SK-MEL-5 (cell line): ENCODE data around the gene UBE2D3. TPM values are rescaled to one million over a fixed set of nuclear protein-coding genes. Genes with fewer than 3 reads are reported as not detected.

Source experiments
- DNase-seq: peaks from one replicate; pipeline ENCODE4 v3.0.0-alpha.2; 2016; ENCODE audit warnings: low read depth, low spot score
- in situ Hi-C: cut with HindIII; loops from 2 replicates; pipeline ENCODE4 v1.10.0; 2016; ENCODE audit warnings: low sequenced_read_pairs, high pct_unique_total_duplicates, low pct_unique_long_range_greater_than_20kb
- small RNA-seq, 2 experiments: library from RNA; depleted of rRNA; stranded (forward); fragments of <200 nt; gene quantifications; one replicate each; pipeline ENCODE3, GENCODE V24; 2014
- total RNA-seq: library from RNA; depleted of rRNA; stranded (reverse); fragments of >200 nt; shearing (Covaris generic); gene quantifications from 2 replicates; pipeline ENCODE4 v1.2.3, GENCODE V29; 2014; rRNA removed

Gene UBE2D3
- total RNA-seq, 1 experiment from 2014 or later = 353 TPM

- no peak for DNase-seq
- in situ Hi-C loops = no loop called here
Observed at GRCh38 chr4:102774254-102774653, 53.1 kb downstream of the UBE2D3 start.

- in situ Hi-C loops = no loop called here
- no peak for DNase-seq
Observed at GRCh38 chr4:102772738-102773340, 54.5 kb downstream of the UBE2D3 start.

DNA sequence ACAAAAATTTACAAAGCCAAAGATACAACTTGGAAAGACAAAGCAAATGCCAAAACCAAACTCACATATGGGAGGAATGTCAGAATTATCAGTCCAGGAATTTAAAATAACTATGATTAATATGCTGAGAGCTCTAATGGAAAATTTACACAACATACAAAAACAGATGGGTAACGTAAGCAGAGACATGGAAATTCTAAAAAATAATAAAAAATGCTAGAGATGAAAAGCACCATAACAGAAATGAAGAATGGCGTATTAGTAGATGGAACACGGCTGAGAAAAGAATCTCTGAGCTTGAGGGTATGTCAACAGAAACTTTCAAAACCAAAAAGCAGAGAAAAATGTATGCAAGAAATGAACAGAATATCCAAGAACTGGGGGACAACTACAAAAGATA, 62.5 kb downstream of the UBE2D3 start:
- in situ Hi-C loops = no loop called here
- no peak for DNase-seq

DNA sequence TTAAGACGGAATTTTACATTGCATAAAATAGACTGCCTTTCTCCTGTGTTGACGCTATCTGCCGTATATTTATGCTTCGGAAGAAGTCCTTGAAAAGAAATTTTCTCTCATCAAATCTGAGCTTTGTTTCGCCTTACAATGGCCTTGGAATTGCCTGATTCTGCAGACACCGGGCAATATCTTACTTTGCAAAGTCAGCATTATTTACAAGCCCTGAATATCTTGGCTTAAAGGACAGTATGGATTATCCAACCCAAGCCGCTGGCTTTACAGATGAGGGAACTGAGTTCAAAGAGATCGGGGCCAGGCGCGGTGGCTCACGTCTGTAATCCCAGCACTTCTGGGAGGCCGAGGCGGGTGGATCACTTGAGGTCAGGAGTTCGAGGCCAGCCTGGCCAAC, 65.4 kb downstream of the UBE2D3 start:
- in situ Hi-C loops = no loop called here
- DNase-seq = no peak

DNA sequence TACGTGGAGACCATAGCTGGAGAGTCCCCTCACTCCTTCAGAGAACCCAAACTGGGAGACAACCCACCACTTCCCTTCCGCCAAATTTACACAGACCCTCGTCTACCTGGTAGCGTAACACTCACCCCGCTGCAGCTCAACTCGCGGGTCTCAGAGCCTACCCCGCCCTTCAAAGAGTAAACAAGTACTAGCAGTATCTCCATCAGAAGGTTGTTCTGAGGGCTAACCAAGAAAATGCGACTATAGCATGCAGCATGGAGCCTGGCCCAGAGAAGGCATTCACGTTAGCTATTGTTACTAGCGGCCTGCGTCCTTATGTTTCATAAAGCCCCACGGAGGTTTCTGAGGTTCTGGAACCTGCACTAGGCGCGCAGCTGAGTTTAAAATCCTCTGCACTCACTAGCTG, 66.1 kb downstream of the UBE2D3 start:
- no peak for DNase-seq
- in situ Hi-C loops = no loop called here

GRCh38 chr4:102760645-102761295, 66.6 kb downstream of the UBE2D3 start, which contains the start of gene MANBA:
MANBA (minus strand) TSS chr4:102760968; CDS start chr4:102760894, 74 bp downstream.
- peak; percentile 70 for DNase-seq
- in situ Hi-C loops = no loop called here

DNA sequence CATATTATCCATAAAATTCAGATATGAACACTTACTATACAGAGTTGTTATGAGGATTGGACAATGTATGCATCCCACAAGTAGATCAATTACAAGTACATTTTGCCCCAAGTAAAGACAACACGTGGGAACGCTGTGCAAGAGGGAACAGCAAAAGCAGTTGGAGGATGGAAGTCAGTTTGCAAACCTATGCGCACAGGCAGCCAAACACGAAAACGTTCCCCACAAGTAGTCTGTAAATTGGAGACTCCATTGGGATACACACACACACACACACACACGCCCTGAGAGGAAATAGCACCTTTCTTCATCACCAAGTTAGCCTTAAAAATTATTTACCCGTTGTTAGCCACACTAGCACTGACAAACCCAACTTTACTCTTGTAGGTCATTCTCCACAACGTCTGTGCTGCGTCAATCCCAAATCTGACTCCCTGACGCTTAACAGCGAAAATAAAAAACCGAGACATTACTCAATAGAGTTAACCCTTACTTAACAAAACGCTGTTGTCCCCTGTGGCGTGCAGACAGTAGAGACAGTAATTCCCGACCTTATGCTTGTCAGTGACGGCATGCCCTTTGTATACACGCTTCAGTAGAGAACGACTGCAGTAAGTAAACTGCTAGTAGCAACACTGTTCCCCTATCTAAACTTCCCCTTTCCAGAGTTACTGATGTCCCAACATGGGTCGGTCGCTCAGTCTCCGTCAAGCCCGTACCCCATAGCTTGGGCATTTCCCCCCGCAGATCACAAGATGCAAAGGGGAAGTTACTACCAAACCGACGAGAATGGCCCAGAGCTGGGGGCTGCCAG, 67.3 kb downstream of the UBE2D3 start:
- in situ Hi-C loops = no loop called here
- peak; percentile 38 for DNase-seq

DNA sequence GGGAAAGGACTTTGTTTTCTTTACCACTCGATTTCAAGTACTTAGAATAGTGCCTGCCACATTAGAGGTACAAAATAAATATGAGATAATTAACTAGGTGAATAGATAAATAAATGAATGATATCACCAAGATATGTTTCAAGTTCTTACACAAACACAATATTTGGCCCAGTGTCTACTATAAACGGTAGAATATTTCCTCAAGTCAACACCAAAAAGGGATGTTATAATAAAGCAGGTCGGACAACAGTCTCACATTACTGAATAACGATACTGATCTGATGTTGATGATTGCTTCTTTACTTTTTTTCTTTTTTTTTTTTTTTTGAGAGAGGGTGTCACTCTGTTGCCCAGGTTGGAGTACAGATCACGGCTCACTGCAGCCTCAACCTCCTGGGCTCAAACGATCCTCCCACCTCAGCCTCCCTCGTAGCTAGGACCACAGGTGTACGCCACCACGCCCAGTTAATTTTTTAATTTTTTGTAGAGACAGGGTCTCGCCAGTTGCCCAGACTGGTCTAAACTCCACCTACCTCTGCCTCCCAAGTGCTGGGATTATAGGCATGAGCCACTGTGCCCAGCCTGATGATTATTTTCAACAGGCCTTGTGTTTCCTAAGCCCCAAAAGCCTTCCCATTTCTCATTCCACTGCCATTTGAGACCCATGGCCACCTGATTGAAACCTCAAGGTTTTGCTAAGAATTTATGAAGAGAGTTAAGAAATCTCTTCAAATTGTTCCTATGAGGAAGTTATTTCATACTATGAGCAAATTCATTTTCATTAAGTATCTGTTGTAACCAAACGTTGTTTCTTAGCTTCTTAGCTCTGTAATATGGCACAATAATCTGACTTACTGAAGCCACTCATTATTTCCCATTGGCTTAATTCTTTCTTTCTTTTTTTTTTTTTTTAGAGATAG, 68.8 kb downstream of the UBE2D3 start:
- in situ Hi-C loops = no loop called here

GRCh38 chr4:102757681-102758080, 69.7 kb downstream of the UBE2D3 start:
- in situ Hi-C loops = no loop called here
- peak; percentile 49 for DNase-seq

More for the DNA sequence above, 68.8 kb downstream of the UBE2D3 start:
- no peak for DNase-seq

DNA sequence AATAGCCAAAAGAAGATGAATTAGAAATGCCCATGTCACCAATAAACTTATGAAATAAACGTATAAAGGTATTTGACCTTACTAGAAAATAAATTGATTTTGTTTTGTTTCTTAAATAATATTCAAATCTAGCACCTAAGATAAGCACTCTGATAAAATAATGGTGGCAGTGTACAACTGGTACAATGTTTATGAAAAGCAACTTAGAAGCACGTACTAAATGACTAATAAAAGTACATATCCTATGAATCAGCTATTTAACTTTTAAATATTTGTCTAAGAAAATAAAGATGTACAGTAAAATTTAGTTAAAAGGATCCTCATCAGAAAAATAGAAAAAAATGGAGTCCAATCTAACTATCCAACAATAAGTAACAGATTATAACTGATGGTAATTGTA, 73.3 kb downstream of the UBE2D3 start:
- in situ Hi-C loops = no loop called here
- no peak for DNase-seq

- in situ Hi-C loops = no loop called here
- DNase-seq = peak; percentile 8
Observed at GRCh38 chr4:102751941-102752340, 75.4 kb downstream of the UBE2D3 start.

Small RNA genes within 50 kb of the gene (small RNA-seq; reads per million reads assigned to genes)
- gene RNU7-151P = 0 reads per million in 2 experiments

Other genes starting within 250 kb of the UBE2D3 start
- 30.6 and 41.7 TPM in 2 replicates for gene MANBA, start 66.6 kb downstream of the UBE2D3 start, total RNA-seq
- 76.4 and 86.5 TPM in 2 replicates for gene CISD2, start 41.4 kb upstream of the UBE2D3 start, total RNA-seq
- 1.3 and 3.4 TPM in 2 replicates for gene SLC9B1, start 192.2 kb upstream of the UBE2D3 start, total RNA-seq
- gene SLC9B2, start 249.2 kb upstream of the UBE2D3 start, total RNA-seq = 9.1 and 13.1 TPM in 2 replicates